ENCODE results near the gene SLC34A1. TPM values are rescaled to one million over a fixed set of nuclear protein-coding genes. Genes with fewer than 3 reads are reported as not detected.
"Not testable (repeated sequence)": the region's sequence is repeated elsewhere in the genome, so short reads cannot be mapped to it uniquely, and the experiment has no call there.

The SLC34A1 gene
- total RNA-seq, 1 donor from 2014 or later, result not detected

DNA sequence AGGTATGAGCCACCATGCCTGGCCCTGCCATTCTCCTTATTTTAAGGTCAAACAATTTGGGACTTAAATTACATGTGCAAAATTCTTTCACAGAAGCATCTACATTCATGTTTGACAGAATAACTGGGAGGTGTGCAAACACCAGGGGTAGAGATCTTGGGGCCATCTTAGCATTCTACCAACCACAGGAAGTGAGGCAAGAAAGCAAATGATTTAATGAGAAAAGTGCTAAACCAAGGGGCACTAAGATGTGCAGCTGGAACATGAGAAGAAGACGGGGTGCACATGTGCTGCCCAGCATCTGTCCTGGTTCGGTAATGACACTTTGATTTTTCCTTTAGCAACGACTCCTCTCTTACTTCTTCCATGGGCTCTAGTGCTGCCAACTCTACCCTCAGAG lies 26.3 kb downstream of the SLC34A1 start:
- H3K4me3 Mint-ChIP-seq (ENCODE audit: unreplicated experiment), result no peak overlapping the region
- H3K36me3 Mint-ChIP-seq (ENCODE audit: low read depth), result no peaks in the 10 kb centered on the region
- no peak for DNase-seq (ENCODE audit: low spot score)
- TF ChIP-seq, protein P1, sequence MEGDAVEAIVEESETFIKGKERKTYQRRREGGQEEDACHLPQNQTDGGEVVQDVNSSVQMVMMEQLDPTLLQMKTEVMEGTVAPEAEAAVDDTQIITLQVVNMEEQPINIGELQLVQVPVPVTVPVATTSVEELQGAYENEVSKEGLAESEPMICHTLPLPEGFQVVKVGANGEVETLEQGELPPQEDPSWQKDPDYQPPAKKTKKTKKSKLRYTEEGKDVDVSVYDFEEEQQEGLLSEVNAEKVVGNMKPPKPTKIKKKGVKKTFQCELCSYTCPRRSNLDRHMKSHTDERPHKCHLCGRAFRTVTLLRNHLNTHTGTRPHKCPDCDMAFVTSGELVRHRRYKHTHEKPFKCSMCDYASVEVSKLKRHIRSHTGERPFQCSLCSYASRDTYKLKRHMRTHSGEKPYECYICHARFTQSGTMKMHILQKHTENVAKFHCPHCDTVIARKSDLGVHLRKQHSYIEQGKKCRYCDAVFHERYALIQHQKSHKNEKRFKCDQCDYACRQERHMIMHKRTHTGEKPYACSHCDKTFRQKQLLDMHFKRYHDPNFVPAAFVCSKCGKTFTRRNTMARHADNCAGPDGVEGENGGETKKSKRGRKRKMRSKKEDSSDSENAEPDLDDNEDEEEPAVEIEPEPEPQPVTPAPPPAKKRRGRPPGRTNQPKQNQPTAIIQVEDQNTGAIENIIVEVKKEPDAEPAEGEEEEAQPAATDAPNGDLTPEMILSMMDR (IDR thresholded peaks at IDR 0.05), result no peak
- no peaks in the 10 kb centered on the region for H3K4me1 Mint-ChIP-seq (ENCODE audit: low read depth)
- no peak overlapping the region for H3K27ac Mint-ChIP-seq (ENCODE audit: unreplicated experiment)
- H3K27me3 Mint-ChIP-seq (ENCODE audit: low read depth), result no peaks in the 10 kb centered on the region
- no peaks in the 10 kb centered on the region for H3K9me3 Mint-ChIP-seq (ENCODE audit: low read depth)

DNA sequence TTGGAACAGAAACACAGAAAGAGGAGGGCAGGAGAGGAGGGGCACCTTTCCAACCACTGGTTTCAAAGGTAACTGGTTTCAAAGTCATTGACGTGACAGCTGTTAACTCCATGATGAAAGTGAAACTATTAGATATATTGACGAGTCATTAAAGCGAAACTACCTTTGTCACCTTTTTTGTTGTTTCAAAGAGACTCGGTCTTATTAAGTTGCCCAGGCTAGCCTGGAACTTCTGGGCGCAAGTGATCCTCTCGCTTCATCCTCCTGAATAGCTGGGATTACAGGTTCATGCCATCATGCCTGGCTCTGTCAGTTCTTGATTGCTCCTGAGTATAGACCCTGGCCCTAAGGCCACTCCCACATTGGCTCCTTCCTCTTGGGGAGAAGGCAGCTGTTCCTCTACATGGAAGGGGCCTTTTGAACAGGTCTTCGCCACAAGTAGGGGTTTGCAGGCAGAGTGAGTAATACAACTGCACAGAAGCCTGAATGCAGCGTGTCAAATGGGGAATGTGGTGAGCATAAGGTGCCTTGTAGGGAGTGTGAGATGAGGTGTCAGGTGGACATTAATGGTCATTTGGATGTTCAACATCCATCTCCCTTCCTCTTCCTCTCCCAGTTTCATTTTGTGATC lies 28.5 kb downstream of the SLC34A1 start:
- Mint-ChIP-seq H3K4me1 (ENCODE audit: low read depth) (no peaks in the 10 kb centered on the region), H3K27ac (ENCODE audit: unreplicated experiment) (no peak overlapping the region), H3K36me3 (ENCODE audit: low read depth) (no peaks in the 10 kb centered on the region), H3K27me3 (ENCODE audit: low read depth) (no peaks in the 10 kb centered on the region), H3K9me3 (ENCODE audit: low read depth) (no peaks in the 10 kb centered on the region), H3K4me3 (ENCODE audit: unreplicated experiment) (no peak overlapping the region)
- TF ChIP-seq, protein P1 (IDR thresholded peaks at IDR 0.05), result no peak
- no peak for DNase-seq (ENCODE audit: low spot score)

DNA sequence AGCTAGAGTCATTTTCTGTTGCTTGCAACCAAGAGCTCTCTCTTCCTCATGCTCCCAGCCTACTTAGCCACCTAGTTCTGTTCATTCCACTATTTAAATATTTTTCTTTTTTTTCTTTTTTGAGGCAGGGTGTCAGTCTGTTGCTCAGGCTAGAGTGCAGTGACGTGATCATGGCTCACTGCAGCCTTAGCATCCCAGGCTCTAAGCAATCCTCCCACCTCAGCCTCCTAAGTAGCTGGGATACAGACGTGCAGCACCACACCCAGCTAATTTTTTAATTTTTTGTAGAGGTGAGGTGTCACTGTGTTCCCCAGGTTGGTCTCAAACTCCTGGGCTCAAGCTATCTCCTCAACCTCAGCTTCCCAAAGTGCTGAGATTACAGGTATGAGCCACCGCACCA lies 30.2 kb downstream of the SLC34A1 start:
- Mint-ChIP-seq H3K27ac (ENCODE audit: unreplicated experiment) (no peak overlapping the region), H3K9me3 (ENCODE audit: low read depth) (no peaks in the 10 kb centered on the region), H3K4me3 (ENCODE audit: unreplicated experiment) (no peak overlapping the region), H3K36me3 (ENCODE audit: low read depth) (no peaks in the 10 kb centered on the region), H3K4me1 (ENCODE audit: low read depth) (no peaks in the 10 kb centered on the region), H3K27me3 (ENCODE audit: low read depth) (no peaks in the 10 kb centered on the region)
- no peak for DNase-seq (ENCODE audit: low spot score)
- TF ChIP-seq, protein P1 (IDR thresholded peaks at IDR 0.05), result no peak

DNA sequence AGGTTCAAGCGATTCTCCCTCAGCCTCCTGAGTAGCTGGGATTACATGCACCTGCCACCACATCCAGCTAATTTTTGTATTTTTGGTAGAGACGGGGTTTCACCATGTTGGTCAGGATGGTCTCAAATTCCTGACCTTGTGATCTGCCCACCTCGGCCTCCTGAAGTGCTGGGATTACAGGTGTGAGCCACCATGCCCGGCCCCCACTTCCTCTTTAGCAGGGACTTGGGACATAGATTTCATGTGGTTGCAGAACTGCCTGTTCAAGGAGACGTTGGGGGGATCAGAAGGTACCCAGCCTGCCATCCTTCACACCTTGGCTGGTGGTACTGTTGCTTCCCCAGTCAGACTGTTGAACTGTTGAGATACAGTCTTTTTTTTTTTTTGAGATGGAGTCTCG lies 32.8 kb downstream of the SLC34A1 start:
- not testable (repeated sequence) for H3K36me3 Mint-ChIP-seq (ENCODE audit: low read depth); H3K9me3 Mint-ChIP-seq (ENCODE audit: low read depth); H3K4me1 Mint-ChIP-seq (ENCODE audit: low read depth); H3K27ac Mint-ChIP-seq (ENCODE audit: unreplicated experiment); H3K4me3 Mint-ChIP-seq (ENCODE audit: unreplicated experiment); DNase-seq (ENCODE audit: low spot score); H3K27me3 Mint-ChIP-seq (ENCODE audit: low read depth)

DNA sequence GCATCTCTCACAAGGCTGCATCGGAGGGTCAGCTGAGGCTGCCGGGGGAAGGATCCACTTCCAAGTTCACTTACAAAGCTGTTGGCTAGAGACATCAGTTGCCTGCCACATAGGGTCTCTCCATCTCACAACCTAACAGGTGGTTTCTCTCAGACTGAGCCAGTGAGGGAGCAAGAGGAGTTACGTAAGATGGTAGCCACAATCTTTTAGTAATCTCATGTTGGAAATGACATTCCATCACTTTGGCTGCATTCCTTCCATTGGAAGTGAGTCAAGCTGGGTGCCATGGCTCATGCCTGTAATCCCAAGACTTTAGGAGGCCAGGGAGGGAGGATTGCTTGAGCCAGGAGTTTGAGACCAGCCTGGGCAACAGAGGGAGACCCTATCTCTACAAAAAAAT lies 34.8 kb downstream of the SLC34A1 start:
- no peaks in the 10 kb centered on the region for H3K27me3 Mint-ChIP-seq (ENCODE audit: low read depth)
- TF ChIP-seq, protein P1 (IDR thresholded peaks at IDR 0.05), result no peak
- H3K4me1 Mint-ChIP-seq (ENCODE audit: low read depth), result no peaks in the 10 kb centered on the region
- no peak overlapping the region for H3K27ac Mint-ChIP-seq (ENCODE audit: unreplicated experiment)
- DNase-seq (ENCODE audit: low spot score), result no peak
- no peaks in the 10 kb centered on the region for H3K9me3 Mint-ChIP-seq (ENCODE audit: low read depth)
- no peak overlapping the region for H3K4me3 Mint-ChIP-seq (ENCODE audit: unreplicated experiment)
- H3K36me3 Mint-ChIP-seq (ENCODE audit: low read depth), result no peaks in the 10 kb centered on the region

DNA sequence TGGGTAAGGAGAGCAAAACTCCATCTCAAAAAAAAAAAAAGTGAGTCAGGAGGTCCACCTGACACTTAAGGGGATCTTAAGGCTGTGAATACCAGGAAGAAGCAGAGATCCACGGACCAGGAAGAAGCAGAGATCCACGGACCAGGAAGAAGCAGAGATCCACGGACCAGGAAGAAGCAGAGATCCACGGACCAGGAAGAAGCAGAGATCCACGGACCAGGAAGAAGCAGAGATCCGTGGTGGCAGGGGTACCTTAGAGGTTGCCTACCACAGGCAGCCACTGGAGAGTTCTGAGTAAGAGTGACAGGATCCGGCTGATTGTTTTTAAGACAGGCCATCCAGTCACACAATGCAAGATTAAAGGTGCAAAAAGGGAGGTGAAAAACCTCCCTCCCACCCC lies 36.2 kb downstream of the SLC34A1 start:
- DNase-seq (ENCODE audit: low spot score); H3K4me1 Mint-ChIP-seq (ENCODE audit: low read depth); H3K27me3 Mint-ChIP-seq (ENCODE audit: low read depth); H3K36me3 Mint-ChIP-seq (ENCODE audit: low read depth); H3K27ac Mint-ChIP-seq (ENCODE audit: unreplicated experiment); H3K9me3 Mint-ChIP-seq (ENCODE audit: low read depth); H3K4me3 Mint-ChIP-seq (ENCODE audit: unreplicated experiment): not testable (repeated sequence)

Measured in chondrocyte (in vitro differentiated cells).